ENCODE measurements around the gene OAF. TPM values are rescaled to one million over a fixed set of nuclear protein-coding genes. Genes with fewer than 3 reads are reported as not detected.

The OAF gene
- total and polyA plus RNA-seq, 9 of the 15 experiments (the other 6 are each of a cell fraction or from before 2014, with no cell fraction given), result 1.1 to 21.6 (median 7.5) TPM

- FAIRE-seq (no peak), DNase-seq (ENCODE audit: extremely low read depth in 1 of 4, low spot score in 3 of 4) (no peak), ATAC-seq (no peak)
- 22% methylated on average over 5 of the region's 5 CpGs for WGBS (ENCODE audit: insufficient coverage, low coverage, missing lambda C conversion rate)
- in situ Hi-C loops (cut with MboI), result no loop called here
- BruUV-seq (replicated peaks), result no TSS peak
- Histone ChIP-seq H2AFZ (ENCODE audit: low read depth, low read length) (no peak overlapping the region), H3K9me1 (ENCODE audit: control insufficient read depth, insufficient read depth, low read length) (no peaks in the 10 kb centered on the region), H3K4me2 (ENCODE audit: insufficient read depth, low read length) (no peak overlapping the region), H3K27me3 (ENCODE audit: control insufficient read depth in 2 of 2, insufficient read depth in 2 of 2, low read length in 2 of 2) (peaks cover 8 to 39% of the 10 kb centered on the region in 2 experiments; a peak in 4 of 5 replicates), H3K27ac (ENCODE audit: extremely low read depth, low read depth, low read length) (no peak overlapping the region), H3K9me3 (replicated peaks; ENCODE audit: control insufficient read depth, insufficient read depth, low read depth, low read length) (no peaks in the 10 kb centered on the region), H3K4me3 (no peak overlapping the region), H3K79me2 (ENCODE audit: control insufficient read depth, insufficient read depth, low read length) (no peaks in the 10 kb centered on the region), H3K36me3 (ENCODE audit: control insufficient read depth, insufficient read depth, low read length) (no peaks in the 10 kb centered on the region), H3K4me1 (replicated peaks in 1 of 2; ENCODE audit: control insufficient read depth in 2 of 2, insufficient read depth in 2 of 2, low read length in 2 of 2) (peaks cover 0 to 5% of the 10 kb centered on the region in 2 experiments; a peak in 1 of 5 replicates), H3K9ac (ENCODE audit: insufficient read depth in 1 of 2, low read depth in 2 of 2, low read length in 2 of 2) (no peak overlapping the region), H4K20me1 (replicated peaks; ENCODE audit: control insufficient read depth, insufficient read depth, low read length) (peaks cover 12% of the 10 kb centered on the region)
- TF ChIP-seq THRB (CRISPR knock-in tag; conservative IDR thresholded peaks at IDR 0.05) (no peak), MBD2 (IDR thresholded peaks at IDR 0.05; ENCODE audit: borderline replicate concordance, low read depth) (no peak), RUNX1 (IDR thresholded peaks at IDR 0.05; ENCODE audit: low read depth) (no peak), ELF2 (CRISPR knock-in tag; IDR thresholded peaks at IDR 0.05) (no peak), CBX5 (IDR thresholded peaks at IDR 0.05; ENCODE audit: borderline replicate concordance, low read depth) (no peak), BHLHE40 (IDR thresholded peaks at IDR 0.05; ENCODE audit: low read length) (no peak), CHD1 (IDR thresholded peaks at IDR 0.05; ENCODE audit: low read length) (no peak), MBD1 (CRISPR knock-in tag; IDR thresholded peaks at IDR 0.05) (no peak), NELFE (IDR thresholded peaks at IDR 0.05; ENCODE audit: insufficient read depth, insufficient read length) (no peak), ZNF436 (CRISPR knock-in tag; IDR thresholded peaks at IDR 0.05) (no peak), ZBED1 (IDR thresholded peaks at IDR 0.05) (no peak), RFX5 (IDR thresholded peaks at IDR 0.05; ENCODE audit: low read depth, low read length) (no peak), ARID1B (IDR thresholded peaks at IDR 0.05) (no peak), FOXA3 (CRISPR knock-in tag; conservative IDR thresholded peaks at IDR 0.05 in 1 of 2, IDR thresholded peaks at IDR 0.05 in 1 of 2) (no peak)
- ChIA-PET CTCF (ENCODE audit: low intra/inter-chr PET ratio) (interaction anchor here (0.8 to 2.9 kb wide), 3 partner anchors 57 to 73 kb away, joined by 3 to 44 read pairs (median 9); no protein-coding TSS in a partner anchor), POLR2A (interaction anchor here (0.7 to 1.9 kb wide), 2 partner anchors 13 to 79 kb away, joined by 3 to 7 read pairs; no protein-coding TSS in a partner anchor)
- intact Hi-C loops (cut with micrococcal nuclease), result no loop called here
Measured at GRCh38 chr11:120230433-120231071, 19.7 kb downstream of the OAF start.

Data from K562 (cell line).